ENCODE data around the gene ATG5. TPM values are rescaled to one million over a fixed set of nuclear protein-coding genes. Genes with fewer than 3 reads are reported as not detected.
"Not testable (repeated sequence)": the region's sequence is repeated elsewhere in the genome, so short reads cannot be mapped to it uniquely, and the experiment has no call there.

Gene ATG5
- polyA plus RNA-seq, 1 donor, result 54.2 TPM

DNA sequence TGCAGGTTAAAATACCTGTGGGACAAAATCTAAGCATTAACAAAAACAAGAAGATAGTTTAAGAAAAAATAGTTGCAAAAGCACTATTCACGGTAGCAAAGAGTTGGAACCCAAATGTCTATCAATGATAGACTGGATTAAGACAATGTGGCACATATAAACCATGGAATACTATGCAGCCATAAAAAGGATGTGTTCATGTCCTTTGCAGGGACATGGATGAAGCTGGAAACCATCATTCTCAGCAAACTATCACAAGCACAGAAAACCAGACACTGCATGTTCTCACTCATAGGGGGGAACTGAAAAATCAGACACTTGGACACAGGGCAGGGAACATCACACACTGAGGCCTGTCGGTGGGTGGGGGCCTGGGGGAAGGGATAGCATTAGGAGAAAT lies 65.8 kb downstream of the ATG5 start:
- not testable (repeated sequence) for DNase-seq

DNA sequence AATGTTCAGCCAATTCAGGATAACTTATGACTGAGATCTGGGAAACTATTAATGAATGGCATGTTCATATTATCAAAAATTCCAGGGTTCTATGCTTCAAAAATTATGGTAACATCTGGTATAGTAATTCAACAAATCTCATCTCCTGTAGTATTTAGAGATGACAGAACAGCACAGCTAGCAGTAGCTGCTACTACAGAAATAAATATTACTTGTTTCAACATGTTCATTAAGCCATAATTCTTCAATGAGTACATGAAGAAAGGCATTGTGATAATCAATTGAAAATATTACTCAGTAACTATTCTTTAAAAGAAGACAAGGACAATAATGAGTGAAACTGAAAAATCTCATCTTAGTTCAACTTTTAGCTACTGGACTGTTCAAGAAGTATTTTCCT lies 66.8 kb downstream of the ATG5 start:
- no peak for DNase-seq

DNA sequence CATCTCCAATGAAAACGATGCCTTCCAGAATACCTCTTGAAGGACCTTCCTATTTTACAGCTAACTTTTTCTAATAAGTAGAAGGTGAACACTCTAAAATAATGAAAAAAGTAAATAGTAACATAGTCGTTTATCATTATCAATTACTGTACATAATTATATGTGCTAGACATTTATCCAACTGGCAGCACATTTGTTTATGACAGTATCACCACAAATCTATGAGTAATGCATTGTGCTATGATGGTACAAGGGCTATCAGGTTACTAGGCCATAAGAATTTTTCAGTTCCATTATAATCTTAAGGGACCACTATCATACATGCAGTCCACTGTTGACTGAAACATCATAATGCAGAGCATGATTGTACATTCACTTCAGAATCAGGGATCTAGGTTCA lies 68.4 kb downstream of the ATG5 start:
- no peak for DNase-seq

DNA sequence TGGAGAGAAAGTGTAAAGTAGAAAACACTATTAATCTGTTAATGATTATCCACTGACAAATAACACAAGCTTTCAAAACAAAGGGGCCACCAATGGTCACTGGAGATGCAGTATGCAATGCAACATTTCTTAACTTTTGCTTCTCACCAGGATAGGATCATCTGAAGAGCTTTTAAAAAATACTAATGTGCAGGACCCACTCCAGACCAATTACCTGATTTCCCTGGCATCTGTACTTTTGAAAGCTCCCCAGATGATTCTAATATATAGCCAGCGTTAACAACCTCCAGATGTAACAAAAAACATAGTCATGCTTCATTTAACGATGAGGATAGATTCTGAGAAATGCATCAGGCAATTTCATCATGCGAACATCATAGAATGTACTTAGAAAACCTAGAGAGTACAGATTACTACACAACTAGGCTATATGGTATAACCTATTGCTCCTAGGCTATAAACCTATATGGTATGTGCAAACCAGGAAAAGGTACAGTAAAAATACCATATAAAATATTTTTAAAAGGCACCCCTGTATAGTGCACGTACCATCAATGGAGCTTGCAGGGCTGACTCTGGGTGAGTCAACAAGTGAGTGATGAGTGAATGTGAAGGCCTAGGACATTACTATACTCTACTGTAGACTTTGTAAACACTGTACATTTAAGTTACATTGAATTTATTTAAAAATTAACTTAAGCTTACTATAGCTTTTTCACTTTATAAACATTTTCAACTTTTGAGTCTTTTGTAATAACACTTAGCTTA lies 69.2 kb downstream of the ATG5 start:
- DNase-seq, result no peak

DNA sequence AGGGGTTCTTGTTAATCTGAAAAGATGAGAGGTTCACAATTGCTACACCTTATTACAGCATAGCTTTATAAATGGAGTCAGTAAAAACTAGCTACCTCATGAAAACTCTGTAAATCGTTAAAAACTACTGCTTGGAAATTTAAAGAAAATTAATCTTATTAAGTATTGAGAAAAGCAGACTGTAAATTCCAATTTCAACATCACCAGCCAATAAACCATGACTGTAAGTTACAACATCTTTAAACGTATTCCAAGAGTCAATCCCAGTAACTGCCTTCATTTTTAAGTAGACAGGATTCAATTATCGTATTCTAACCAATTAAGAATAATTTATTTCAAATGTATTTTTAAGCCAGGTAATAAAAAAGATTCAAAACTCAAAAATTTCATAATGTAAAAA lies 70.3 kb downstream of the ATG5 start:
- DNase-seq, result no peak

DNA sequence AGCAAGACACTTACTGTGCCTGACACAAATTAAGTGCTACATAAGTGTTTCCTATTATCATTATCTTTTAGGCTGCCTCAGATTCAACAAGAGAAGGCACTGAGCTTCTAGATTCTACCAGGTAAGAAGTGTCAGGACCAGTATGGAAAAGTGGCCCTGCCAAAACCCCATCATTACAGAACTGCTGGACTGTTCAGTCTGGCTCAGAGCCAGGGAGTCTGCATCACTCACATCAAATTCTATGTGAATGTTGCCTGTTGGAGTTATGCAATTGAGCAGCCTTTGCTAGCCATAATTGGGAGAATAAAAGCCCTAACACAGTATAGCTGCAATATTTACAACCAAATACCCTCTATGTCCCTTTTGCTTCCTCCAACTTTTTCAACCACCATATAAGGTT lies 70.9 kb downstream of the ATG5 start:
- DNase-seq, result no peak

DNA sequence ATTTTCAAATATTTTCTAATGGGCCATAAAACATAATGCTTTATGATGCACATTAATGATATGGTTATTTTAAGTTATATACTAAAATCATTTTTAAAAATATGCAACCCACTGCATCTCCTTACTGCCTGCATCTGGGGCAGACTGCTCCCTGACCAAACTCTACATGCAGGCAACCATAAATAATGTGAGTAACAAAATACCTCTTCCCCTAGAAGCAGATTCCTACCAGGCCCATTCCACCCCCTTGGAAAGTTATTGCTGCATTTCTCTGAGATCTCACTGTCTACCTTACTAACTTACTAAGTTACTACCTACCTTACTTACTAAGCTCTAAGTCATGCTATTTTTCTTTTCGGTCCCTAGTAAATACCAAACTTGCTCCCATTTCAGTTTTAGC lies 71.8 kb downstream of the ATG5 start:
- no peak for DNase-seq

DNA sequence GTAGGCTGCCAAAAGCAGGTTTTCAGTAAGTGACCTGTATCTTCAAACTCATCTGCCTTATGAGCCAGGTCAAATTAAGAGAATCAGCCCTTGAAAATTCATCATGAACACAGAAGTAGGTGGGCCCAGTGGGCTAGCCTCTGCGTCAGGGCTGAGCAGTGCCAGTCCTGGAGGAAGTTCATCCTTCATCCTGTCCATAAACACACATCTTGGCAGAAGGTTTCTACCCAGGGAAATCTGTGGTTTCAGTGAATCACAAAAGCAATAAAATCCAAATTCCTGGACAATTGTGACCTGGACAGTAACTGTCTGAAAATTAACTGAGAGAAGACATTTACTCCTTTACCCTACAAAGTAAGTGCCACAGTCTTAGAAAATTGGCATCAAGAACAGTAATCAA lies 72.4 kb downstream of the ATG5 start:
- DNase-seq, result no peak

DNA sequence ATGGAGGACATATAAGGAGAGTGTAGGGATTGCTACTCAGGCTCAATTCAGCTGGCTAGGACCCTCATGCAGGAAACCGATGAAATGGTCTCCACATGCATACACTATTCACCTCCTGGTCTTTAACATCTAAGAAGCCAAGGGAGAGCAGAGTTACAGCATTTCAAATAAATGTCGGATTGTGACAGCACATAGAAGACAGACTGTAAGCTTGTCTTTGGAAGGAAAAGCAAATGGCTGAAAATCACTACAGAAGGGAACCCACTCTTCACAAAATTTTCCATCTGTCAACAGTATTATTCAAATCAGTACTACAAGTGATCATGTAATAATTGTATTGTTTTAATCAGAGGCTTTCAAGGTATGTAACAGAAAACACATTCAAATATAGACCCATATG lies 72.9 kb downstream of the ATG5 start:
- no peak for DNase-seq

DNA sequence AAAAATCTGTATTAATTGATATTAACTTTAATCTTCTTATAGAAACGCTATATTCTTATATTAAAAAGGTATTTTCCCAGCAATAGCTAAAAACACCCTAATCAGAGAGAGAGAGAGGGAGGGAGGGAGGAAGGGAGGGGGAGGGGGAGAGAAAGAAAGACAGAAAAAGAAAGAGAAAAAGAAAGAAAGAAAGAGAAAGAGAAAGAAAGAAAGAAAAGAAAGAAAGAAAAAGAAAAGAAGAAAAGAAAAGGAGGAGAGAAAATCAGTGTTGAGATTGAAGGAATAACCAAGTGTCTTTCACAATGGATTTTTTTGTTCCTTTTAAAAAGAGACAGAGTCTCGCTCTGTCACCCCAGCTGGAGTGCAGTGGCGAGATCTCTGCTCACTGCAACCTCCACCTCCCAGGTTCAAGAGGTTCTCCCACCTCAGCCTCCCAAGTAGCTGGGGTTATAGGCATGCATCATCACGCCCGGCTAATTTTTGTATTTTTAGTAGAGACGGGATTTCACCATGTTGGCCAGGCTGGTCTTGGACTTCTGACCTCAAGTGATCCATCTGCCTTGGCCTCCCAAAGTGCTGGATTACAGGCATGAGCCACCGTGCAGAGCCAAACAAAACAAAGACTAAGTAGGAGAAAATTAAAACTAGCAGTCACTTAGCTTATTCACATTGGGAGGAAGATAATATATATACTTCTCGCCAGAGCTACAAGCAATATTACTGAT lies 73.9 kb downstream of the ATG5 start:
- not testable (repeated sequence) for DNase-seq

DNA sequence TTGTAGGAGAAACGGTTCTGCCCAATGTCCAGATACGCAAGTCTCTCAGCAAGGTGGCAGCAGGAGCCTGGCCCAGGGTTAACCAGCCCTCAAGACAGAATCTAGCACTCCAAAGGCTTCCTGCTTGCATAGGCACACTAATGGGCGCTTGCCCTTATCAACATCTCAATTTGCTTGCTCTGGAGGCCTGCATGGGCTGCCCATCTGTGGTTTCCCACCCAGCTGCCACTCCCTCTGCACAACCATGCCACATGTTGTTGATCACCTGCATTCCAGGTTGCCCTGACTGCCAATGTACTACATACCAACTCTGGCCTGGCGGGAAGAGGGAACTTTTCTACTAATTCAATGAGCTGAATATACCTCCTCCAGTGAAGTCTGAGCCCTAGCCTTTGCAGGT lies 74.6 kb downstream of the ATG5 start:
- no peak for DNase-seq

DNA sequence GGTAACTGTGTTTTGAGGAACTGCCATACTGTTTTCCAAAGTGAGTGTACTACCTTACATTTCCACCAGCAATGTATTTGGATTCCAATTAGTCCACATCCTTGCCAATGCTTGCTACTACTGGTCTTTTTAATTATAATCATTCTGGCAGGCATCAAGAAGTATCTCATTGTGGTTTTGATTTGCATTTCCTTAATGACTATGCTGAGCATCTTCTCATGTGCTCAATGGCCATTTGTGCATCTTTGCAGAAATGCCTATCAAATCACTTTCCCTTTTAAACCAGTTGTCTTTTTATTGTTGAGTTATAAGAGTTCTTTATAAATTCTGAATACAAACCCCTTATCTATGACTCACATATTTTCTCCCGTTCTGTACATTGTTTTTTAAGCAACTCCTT lies 75.9 kb downstream of the ATG5 start:
- no peak for DNase-seq

DNA sequence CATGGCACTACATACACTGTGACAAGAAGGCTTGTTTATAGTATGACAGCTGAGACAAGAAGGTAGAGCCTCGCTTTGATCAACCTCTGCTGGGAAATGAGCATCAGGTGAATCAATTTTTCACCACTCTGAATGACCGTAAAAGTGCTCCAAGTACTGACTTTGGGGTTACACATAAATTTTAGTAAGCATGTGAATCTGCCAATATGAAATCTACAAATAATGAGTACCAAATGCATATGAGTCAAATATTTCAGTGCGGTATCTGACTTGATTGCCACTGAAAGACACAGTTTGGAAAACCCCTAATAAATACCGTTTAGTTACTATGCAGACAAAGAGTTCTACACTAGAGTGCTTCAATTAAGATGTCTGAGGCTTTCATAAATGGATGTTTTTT lies 77.8 kb downstream of the ATG5 start:
- no peak for DNase-seq

DNA sequence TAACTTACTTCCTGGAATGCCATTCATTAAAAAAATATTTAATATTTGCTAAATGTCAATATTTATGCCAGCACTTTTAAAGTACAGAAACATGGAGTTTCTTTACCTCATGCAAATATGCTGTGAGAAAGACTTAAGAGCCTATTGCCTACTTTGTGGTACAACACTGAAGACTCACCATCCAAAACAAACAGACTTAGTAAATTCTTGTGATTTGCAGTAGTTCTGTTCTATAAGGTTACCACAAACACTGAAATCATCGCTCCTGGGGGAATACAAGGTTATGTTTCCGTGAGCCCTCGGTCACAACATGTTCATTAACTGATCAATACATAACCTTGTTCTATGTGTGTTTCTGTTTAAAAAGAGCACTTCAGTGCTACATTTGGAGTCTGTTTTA lies 78.3 kb downstream of the ATG5 start:
- no peak for DNase-seq

DNA sequence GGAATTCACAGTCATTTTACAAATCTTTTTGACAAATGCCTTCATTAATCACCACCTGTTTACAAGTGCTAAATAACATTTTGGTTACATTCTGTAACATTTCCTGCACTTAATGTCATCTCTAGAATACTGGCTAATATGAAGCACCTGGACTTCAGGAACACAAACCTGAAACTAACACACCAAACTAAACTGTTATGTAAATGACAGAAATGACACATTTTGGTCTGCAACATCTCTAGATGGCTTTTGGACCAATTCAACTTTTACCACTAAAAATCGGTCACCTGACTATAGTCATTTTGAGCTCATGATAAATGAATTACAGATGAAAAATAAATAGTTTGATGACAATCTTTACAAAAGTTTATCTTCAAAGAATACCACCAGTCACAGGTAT lies 80.6 kb downstream of the ATG5 start:
- no peak for DNase-seq

DNA sequence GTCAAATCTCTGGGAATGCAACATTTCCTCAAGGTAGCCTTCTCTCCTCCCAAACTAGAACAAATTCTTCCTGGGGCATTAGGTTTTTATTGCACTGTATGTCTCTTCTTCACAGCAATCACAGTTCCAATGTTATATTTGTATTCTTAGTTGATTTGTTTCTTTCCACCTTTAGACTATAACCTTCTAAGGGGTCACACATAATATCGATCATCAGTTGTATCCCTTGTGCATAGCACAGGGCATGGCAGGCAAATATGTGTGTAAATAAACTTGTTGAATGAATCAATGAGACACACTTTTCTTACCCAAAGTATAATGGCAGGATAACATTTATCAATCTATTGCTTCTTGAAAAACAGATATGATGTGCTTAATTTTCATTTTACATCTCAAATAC lies 81.0 kb downstream of the ATG5 start:
- DNase-seq, result no peak

DNA sequence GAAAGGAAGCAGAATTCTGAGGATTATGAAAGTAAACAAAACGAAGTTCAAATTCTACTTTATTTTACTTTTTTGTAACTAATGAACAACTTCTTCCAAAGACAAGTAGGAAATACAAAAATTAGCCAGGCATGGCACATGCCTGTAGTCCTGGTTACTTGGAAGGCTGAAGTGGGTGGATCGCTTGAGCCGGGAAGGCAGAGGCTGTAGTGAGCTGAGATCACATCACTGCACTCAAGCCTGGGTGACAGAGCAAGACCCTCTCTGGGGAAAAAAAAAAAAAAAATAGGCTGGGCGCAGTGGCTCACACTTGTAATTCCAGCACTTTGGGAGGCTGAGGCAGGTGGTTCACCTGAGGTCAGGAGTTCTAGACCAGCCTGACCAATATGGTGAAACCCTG lies 82.3 kb downstream of the ATG5 start:
- DNase-seq, result no peak

DNA sequence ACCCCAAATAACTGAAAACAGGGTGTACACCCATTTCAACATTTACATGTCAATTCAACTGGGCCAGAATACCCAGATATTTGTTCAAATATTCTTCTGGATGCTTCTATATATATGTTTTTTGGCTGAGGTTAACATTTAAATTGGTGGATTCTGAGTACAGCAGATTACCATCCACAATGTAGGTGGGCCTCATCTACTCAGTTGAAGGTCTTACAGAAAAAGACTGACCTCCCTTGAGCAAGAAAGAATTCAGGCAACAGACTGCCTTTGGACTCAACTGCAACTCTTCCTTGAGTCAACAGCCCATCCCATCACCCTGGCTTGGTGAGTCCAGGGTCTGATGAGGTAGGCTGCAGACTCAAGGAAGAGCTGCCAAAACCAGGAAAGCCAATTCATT lies 84.1 kb downstream of the ATG5 start:
- DNase-seq, result no peak

DNA sequence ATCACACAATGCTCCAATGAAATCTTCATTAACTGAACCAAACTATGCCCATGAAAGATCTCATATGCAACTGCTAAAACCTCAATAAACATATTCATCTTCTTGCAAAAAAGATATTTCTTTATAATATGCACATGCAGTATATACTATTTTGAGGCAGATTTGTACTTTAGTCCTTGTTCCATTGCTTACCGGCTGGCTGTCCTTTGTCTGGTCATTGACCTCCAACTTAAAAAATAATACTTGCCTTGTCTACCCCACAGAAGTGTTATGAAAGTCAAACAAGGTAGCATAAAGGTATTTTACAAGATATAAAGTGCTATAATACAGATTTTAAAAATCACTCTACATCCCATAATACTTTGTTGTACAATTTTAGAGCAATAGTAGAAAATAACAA lies 88.3 kb downstream of the ATG5 start:
- no peak for DNase-seq

DNA sequence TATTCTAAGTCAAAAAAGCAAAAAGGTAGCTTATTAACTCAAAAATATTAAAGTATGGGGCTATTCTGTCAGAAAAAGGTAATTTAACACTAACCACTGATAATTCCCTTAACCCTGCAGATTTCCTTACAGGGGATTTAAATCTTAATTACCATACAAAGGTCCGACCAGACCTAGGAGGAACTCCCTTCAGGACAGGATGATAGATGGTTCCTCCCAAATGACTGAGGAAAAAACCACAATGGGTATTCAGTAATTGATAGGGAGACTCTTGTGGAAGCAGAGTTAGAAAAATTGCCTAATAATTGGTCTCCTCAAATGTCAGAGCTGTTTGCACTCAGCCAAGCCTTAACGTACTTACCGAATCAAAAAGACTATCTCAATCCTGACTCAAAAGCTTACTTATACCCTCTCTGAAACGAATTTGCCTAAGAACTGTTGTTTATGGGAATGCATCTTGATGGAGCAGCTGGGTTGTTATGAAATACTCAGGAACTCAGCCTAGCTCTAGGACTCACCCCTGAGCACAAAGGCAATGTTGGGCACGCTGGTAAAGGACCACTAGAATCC lies 95.6 kb downstream of the ATG5 start:
- DNase-seq, result not testable (repeated sequence)

DNA sequence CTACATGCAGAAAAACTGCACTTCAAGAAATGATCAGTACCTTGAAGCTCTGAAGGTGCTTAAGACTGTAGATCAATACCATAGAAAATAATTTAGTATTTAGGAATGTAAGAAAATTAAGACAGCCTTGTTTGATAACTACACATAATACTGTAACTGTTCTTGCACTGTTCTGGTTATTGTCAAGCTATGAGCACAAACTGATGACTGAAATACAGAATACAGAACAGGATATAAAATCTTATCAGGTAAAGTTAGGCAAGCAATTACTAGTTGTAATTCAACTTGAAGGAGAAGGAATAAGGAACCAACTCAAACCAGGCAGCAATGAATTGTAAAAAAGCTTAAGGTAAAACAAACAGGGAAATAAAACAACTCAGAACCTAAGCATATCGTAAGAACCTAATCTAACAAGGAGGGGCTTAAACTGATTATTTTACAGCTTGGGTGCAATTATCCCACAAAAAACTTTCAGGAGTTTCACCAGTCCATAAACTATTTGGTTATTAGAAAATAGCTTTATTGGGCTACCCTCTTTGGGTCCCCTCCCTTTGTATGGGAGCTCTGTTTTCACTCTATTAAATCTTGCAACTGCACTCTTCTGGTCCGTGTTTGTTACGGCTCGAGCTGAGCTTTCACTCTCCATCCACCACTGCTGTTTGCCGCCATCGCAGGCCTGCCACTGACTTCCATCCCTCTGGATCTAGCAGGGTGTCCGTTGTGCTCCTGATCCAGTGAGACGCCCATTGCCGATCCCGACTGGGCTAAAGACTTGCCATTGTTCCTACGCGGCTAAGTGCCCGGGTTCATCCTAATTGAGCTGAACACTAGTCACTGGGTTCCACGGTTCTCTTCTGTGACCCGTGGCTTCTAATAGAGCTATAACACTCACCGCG lies 97.7 kb downstream of the ATG5 start:
- DNase-seq, result no peak

DNA sequence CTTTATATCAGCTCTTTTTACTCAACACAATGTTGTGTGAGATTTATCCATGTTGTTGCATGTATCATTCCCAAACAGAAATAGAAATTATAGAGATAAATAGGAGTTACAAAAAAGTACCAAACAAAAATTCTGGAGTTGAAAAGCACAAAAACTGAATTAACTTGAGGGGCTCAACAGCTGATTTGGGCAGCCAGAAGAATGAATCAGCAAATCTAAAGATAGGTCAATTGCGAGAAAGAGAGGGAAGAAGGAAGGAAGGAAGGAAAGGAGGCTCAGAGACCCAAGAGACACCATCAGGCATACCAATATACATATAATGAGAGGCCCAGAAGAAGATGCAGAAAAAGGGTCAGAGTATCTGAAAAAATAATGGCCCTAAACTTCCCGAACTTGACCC lies 98.9 kb downstream of the ATG5 start:
- no peak for DNase-seq

DNA sequence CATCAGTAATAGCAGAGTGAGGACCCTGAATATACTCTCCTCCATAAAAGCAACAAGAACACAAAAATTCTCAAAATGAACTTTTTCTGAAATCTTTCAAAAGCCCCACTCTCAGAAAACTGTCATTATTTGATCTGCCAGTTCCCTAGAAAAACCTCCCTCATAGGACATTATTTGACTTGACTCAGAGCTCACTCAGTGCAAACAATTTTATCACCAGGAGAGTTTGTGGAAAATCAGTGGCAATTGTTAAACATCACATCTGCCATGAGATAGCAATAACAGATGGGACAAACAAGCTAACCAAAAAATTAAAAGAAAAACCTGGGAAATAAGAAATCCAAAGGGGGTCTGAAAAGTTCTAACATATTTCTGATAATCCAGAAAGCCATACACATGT lies 100.0 kb downstream of the ATG5 start:
- no peak for DNase-seq
